PFSK-1 (cell line): ENCODE results near the gene SIGLEC9.

ENCODE experiments used
- POLR2AphosphoS5 ChIP-seq: IDR thresholded peaks from 2 replicates; pipeline ENCODE4 v1.6.1; 2012; ENCODE audit warnings: low read depth, mild to moderate bottlenecking, control low read depth, low read length, moderate library complexity
- SIN3A ChIP-seq: IDR thresholded peaks from 2 replicates; pipeline ENCODE4 v1.6.1; 2012; ENCODE audit warnings: mild to moderate bottlenecking, low read length, moderate library complexity, borderline replicate concordance; ENCODE audit not compliant: insufficient read depth
- TAF1 ChIP-seq: IDR thresholded peaks from 2 replicates; pipeline ENCODE4 v1.6.1; 2012; ENCODE audit warnings: low read length, control low read depth, borderline replicate concordance; ENCODE audit not compliant: insufficient read depth
- TF ChIP-seq, protein P1 (sequence below), 2 experiments: IDR thresholded peaks; 2 replicates each; pipeline versions ENCODE4 v1.6.1 to v1.8.0; 2011 to 2012; ENCODE audit warnings: low read depth in 2 of 2, low read length in 2 of 2, control low read depth in 1 of 2, inconsistent platforms in 1 of 2, mild to moderate bottlenecking in 1 of 2, moderate library complexity in 1 of 2; ENCODE audit not compliant: insufficient read depth in 1 of 2

DNA sequence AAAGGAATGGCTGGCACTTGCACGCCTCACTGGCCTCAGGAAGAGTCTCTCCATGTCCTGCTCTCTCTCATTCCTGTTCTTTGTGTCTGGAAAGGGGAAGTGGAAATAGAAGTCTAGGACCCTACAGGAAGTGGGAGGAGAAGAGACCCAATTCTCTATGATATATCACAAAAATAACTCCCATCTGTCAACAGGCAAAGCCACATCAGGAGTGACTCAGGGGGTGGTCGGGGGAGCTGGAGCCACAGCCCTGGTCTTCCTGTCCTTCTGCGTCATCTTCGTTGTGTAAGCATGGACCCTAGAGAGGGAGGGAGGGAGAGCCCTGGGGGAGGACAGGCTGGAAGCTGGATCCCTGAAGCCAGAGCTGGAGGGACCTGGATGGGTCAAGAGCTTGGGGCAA, 3.0 kb downstream of the SIGLEC9 start:
- peak; percentile 48; the same call in 1 of the 2 replicates for TF ChIP-seq SIN3A
- TF ChIP-seq POLR2AphosphoS5, result peak; percentile 34; the same call in 1 of the 2 replicates
- TF ChIP-seq, protein P1, sequence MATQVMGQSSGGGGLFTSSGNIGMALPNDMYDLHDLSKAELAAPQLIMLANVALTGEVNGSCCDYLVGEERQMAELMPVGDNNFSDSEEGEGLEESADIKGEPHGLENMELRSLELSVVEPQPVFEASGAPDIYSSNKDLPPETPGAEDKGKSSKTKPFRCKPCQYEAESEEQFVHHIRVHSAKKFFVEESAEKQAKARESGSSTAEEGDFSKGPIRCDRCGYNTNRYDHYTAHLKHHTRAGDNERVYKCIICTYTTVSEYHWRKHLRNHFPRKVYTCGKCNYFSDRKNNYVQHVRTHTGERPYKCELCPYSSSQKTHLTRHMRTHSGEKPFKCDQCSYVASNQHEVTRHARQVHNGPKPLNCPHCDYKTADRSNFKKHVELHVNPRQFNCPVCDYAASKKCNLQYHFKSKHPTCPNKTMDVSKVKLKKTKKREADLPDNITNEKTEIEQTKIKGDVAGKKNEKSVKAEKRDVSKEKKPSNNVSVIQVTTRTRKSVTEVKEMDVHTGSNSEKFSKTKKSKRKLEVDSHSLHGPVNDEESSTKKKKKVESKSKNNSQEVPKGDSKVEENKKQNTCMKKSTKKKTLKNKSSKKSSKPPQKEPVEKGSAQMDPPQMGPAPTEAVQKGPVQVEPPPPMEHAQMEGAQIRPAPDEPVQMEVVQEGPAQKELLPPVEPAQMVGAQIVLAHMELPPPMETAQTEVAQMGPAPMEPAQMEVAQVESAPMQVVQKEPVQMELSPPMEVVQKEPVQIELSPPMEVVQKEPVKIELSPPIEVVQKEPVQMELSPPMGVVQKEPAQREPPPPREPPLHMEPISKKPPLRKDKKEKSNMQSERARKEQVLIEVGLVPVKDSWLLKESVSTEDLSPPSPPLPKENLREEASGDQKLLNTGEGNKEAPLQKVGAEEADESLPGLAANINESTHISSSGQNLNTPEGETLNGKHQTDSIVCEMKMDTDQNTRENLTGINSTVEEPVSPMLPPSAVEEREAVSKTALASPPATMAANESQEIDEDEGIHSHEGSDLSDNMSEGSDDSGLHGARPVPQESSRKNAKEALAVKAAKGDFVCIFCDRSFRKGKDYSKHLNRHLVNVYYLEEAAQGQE (IDR thresholded peaks at IDR 0.05; ENCODE audit: insufficient read depth in 1 of 2, low read depth in 2 of 2, low read length in 2 of 2), result peak in 1 of 2 experiments; percentile 68; a peak in 1 of 4 replicates
- peak; percentile 68; the same call in 1 of the 2 replicates for TF ChIP-seq TAF1
